ENCODE results near the gene FGF7.

DNA sequence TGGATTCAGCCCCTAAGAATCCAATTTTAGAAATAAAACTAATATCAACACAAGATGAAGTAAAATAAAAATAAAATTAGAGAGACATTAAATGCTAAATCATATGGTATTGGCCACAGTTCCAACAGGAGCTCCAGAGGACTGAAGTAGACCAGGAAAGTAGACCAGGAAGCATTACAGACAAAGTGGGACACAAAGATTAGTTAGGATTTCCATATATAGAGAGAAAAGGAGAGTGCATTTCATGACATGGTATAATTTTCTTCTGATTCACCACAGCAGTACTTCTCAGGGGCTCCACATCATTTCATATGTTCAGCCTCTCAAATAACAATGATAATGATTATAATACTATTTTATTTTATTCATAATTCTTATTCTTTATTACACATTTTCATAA lies 18.3 kb downstream of the FGF7 start:
- no peak for TF ChIP-seq POLR2A (IDR thresholded peaks at IDR 0.05)
- TF ChIP-seq, protein P1, sequence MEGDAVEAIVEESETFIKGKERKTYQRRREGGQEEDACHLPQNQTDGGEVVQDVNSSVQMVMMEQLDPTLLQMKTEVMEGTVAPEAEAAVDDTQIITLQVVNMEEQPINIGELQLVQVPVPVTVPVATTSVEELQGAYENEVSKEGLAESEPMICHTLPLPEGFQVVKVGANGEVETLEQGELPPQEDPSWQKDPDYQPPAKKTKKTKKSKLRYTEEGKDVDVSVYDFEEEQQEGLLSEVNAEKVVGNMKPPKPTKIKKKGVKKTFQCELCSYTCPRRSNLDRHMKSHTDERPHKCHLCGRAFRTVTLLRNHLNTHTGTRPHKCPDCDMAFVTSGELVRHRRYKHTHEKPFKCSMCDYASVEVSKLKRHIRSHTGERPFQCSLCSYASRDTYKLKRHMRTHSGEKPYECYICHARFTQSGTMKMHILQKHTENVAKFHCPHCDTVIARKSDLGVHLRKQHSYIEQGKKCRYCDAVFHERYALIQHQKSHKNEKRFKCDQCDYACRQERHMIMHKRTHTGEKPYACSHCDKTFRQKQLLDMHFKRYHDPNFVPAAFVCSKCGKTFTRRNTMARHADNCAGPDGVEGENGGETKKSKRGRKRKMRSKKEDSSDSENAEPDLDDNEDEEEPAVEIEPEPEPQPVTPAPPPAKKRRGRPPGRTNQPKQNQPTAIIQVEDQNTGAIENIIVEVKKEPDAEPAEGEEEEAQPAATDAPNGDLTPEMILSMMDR (IDR thresholded peaks at IDR 0.05): no peak
